Measurements from ENCODE around the gene ALOXE3.

Gene ALOXE3

DNA sequence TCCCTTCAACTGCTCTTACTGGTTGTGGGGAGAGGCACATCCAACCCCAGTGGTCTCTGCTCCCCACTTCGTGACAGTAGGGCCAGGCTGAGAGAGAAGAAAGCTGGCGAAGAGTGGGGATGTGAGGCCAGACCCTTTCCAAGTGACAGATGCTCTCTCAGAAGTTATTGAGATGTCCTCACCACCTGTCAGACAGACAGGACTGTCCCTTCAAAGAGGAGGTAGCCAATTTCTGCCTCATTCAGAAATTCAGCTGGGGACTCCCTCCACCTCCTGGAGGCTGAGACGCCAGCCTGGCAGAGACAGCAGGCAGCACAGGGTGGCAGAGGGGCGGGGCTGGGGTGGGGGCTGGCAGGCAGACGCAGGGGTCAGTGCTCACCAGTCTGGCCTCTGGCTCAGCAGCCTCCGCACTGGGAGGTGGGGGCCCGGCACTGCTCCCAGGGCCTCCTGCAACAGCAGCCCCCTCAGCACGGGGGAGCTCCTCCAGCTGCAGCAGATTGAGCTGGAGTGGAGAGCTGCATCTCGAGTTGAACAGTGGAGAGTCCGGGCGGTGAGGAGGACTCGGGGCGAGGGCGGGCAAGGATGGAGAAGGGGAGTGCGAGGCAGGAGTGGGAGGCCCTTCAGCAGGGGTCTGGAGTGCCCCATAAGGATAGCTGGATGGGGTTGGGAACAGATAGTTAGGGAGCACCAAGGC, 24.7 kb upstream of the ALOXE3 start:
- in situ Hi-C loops (cut with MboI; ENCODE audit: low sequenced_read_pairs) = no loop called here

DNA sequence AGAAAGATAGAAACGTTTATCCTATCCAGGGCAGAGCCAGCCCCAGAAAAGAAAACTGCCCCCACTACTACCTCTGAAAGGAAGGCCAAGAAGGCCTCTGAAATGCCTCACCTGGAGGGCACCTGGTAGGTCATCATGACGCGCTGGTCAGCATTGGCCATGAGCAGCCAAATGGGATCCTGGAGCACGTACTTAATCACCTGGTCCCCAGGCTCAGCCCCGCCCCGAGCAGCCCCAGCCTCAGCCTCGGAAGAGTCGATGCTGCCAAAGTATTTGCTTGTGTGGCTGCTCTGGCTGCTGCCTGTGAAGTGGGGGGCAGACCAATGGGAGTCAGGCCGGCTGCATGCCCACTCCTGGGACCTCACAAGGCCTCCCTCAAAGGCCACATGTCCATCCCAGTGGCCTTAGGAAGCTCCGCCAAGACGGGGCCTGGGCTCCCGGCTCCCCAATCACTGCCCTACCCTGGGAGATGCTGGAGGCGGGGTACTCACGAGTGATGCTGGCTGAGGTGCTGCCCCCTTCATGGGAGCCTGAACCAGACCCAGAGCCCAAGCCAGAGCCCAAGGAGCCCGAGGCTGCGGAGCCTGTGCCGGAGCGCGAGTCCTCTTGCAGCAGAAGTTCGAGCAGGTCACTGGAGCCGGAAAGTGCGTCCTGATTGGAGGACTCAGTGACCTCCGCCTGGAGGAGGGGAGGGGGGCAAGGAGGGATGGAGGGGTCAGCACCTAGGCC, 24.0 kb upstream of the ALOXE3 start:
- in situ Hi-C loops (cut with MboI; ENCODE audit: low sequenced_read_pairs) = no loop called here

GRCh38 chr17:8141741-8142140, 23.4 kb upstream of the ALOXE3 start:
- in situ Hi-C loops (cut with MboI; ENCODE audit: low sequenced_read_pairs) = no loop called here

DNA sequence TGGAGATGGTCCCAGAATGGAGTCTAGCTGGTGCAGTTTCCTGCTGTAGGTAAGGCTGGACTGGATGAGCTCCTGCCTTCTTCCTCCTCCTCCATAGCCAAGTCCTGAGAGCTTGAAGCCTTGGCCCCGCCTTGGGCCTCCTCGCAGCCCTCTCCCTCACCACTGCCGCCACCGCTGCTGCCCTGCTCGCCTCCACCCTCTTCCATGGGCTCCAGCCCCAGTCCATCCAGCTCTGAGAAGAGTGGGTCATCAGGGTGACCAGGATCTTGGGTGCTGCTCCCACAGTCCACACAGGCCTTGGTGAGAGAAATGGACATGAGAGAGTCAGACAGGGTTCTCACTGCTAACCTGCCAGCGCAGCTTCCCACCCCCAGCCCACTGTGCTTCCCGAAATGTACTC, 22.7 kb upstream of the ALOXE3 start:
- in situ Hi-C loops (cut with MboI; ENCODE audit: low sequenced_read_pairs) = no loop called here

DNA sequence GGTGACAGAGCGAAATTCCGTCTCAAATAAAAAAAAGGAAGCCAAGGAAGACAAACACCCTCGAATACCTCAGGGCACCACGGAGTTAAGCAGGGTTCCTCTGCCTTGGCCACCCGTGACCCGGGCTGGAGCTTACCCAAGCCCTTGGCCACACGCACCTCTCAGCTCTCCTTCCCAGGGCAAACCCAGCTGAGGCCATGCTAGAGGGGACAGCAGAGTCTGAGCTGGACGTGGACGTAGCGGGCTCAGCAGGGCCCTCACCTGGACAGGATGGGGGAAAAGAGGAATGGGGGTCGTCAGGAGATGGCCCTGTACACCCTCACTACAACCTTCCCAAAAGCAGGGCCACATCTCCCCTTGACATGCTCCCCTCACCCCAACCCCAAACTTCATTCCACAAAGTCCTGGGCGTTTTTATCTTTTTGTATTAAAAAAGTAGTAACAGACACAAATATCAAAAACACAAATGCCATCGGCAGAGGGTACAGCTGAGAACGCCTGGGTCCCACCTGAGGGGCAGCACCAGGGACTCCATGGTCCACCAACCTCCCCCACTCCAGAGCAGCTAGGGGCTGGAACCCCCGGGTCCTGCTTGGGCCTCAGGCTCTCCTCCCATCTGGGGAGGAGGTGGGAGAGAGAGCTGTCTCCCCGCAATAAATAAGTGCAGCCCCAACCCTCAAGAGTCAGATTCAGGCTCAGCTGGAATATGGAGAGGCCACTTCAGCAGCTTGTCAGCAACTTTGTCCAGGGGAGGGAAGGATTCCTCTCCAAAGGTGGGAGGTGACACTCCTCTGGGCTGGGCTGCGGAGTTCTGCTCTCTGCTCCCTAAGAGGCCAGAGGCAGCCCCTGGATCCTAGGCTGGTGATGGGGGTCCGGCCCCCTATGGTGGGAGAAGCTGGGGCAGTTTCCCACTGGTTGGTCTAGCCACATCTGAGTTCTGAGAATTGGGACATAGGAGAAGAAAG, 22.0 kb upstream of the ALOXE3 start:
- in situ Hi-C loops (cut with MboI; ENCODE audit: low sequenced_read_pairs) = no loop called here

GRCh38 chr17:8138672-8139371, 20.5 kb upstream of the ALOXE3 start:
- in situ Hi-C loops (cut with MboI; ENCODE audit: low sequenced_read_pairs) = no loop called here

DNA sequence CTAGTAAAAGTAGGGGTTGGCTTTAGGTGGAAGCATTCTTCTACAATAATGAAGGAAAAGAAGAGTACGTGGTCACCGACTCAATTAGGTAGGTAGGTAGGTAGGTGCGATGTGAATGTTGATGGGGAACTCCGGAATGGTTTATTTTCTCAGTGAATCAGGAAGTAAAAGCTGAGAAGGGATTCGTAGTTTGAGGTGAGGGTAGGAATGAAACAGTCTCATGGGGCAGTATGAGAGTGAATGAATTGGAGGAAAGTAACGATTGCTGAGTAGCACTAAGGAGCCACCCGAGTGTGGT, 20.0 kb upstream of the ALOXE3 start:
- in situ Hi-C loops (cut with MboI; ENCODE audit: low sequenced_read_pairs) = no loop called here

DNA sequence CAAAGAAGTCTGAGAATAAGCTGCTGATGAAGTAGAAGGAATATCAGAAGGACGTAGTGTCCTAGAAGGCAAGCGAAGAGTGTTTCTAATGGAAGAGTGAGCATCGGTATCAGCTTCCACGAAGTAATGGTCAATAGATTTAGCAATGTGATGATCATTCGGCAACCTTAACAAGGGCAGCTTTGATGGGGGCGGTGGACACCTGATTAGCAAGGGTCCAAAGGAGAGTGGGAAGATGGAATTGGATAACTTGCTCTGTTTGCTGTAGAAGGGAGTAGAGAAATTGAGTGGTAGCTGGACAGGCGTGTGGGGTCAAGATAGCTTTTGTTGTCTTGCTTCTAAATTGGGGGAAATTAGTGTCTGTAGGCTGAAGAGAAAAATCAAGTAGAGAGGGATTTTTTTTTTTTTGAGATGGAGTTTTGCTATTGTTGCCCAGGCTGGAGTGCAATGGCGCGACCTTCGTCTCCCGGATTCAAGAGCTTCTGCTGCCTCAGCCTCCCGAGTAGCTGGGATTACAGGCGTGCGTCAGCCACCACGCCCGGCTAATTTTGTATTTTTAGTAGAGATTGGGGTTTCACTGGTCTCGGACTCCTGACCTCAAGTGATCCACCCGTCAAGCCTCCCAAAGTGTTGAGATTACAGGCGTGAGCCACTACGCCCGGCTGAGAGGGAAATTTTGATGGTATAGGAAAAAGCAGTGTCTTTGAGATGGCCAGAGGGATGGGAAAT, 19.5 kb upstream of the ALOXE3 start:
- in situ Hi-C loops (cut with MboI; ENCODE audit: low sequenced_read_pairs) = no loop called here

GRCh38 chr17:8133941-8134340, 15.6 kb upstream of the ALOXE3 start:
- in situ Hi-C loops (cut with MboI; ENCODE audit: low sequenced_read_pairs) = no loop called here

GRCh38 chr17:8133399-8133798, 15.1 kb upstream of the ALOXE3 start:
- in situ Hi-C loops (cut with MboI; ENCODE audit: low sequenced_read_pairs) = no loop called here

- in situ Hi-C loops (cut with MboI; ENCODE audit: low sequenced_read_pairs) = no loop called here
These were observed 13.6 kb upstream of the ALOXE3 start for GRCh38 chr17:8131844-8132441.

GRCh38 chr17:8128125-8128784, 9.9 kb upstream of the ALOXE3 start:
- in situ Hi-C loops (cut with MboI; ENCODE audit: low sequenced_read_pairs) = no loop called here

GRCh38 chr17:8126491-8127066, 8.3 kb upstream of the ALOXE3 start:
- in situ Hi-C loops (cut with MboI; ENCODE audit: low sequenced_read_pairs) = no loop called here

DNA sequence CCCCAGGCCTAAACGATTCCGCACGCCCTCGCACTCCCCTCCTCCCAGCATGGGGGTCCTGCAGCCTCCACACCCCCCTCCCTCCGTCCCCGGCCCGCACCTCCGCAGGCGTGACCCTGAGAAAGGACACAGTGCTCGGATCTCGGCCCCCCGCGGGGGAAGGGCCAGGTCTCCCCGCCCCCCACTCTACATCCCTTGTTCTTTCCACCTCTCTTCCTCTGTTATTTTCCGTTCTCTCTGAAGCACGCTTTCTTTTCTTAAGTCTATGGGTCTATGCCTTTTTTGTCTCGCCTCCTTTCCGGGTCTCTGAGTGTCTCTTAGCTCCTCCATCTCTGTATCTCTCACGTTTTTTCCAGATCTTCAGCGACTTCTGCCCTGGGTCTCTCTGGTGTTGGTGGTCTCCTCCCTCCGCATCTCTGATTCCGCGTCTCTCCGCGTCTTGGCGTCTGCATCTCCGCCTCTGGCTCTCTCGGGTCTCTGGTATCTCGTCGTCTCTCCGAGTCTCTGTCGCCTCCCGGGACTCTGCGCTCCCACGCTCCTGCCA, 7.7 kb upstream of the ALOXE3 start:
- in situ Hi-C loops (cut with MboI; ENCODE audit: low sequenced_read_pairs) = no loop called here

GRCh38 chr17:8125154-8125946, 7.0 kb upstream of the ALOXE3 start:
- in situ Hi-C loops (cut with MboI; ENCODE audit: low sequenced_read_pairs) = no loop called here

DNA sequence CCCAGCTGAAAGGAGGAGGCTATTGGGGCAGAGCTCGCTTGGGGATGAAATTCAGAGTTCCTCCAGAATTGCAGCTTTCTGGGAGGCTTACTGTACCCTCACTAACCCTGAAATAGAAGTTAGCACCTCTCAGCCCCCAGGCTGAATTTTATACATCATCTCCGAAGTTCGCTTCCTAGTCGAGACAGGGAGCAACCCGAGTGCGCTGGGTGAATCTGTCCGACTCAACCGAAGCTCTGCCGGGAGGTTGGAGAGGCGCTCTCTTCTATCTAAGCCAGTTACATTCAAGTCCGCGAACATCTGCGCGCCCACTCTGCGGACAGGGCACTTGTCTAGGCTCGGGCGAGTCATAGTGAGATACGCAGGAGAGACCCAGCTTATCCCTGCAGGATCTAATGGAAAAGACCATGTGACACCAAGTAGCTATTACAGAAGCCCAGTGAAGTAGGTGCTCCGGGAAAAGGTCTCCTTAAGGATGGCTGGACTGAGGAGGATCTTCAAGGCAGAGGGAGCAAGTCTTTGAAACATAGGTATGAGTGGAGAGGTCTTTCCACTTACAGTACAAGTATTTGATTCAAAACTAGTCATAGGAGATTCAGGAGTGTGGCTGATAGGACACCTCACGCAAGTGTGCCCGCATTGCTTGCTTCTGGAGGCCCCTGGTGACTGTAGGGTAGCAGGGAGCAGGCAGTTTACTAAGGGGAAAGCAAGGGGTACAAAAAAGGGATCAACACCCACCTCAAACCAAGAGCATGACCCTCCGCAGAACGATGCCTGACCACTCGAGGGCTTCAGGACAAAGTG, 6.2 kb upstream of the ALOXE3 start:
- in situ Hi-C loops (cut with MboI; ENCODE audit: low sequenced_read_pairs) = no loop called here

- in situ Hi-C loops (cut with MboI; ENCODE audit: low sequenced_read_pairs) = no loop called here
These were observed 5.5 kb upstream of the ALOXE3 start, which contains the start of gene HES7 for GRCh38 chr17:8123695-8124349. TSS of gene HES7 (minus strand) at chr17:8124106. CDS start at chr17:8124084, 22 bp downstream.

Data from hTERT RPE-1 (cell line).